ENCODE results near the gene SNRNP27.
"Not testable (repeated sequence)": the region's sequence is repeated elsewhere in the genome, so short reads cannot be mapped to it uniquely, and the experiment has no call there.

Gene SNRNP27, protein sequence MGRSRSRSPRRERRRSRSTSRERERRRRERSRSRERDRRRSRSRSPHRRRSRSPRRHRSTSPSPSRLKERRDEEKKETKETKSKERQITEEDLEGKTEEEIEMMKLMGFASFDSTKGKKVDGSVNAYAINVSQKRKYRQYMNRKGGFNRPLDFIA

GRCh38 chr2:69893684-69894551, at the start of gene SNRNP27:
Gene SNRNP27, plus strand, starts transcription at chr2:69893956. Its CDS starts 29 bp downstream, at chr2:69893985.
- peak in 57 of 58 donors; percentile 16 to 90 (median 67) for DNase-seq

DNA sequence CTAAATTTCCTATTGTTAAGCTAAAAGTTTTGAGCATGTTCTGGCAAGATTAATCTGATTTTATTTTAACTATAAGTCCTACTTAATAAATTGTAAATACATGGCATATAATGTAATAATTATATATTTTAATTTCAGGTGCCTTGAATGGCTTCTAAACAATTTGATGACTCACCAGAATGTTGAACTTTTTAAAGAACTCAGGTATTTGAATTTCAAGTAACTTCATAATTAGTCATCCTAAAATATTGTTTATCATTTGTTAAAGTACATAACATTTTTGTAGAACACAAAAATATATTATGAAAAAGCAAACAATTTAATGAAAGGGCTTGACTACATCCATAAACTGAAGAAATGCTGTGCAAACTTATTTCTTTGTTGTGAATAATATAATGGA, 49.8 kb upstream of the SNRNP27 start:
- DNase-seq: no peak

DNA sequence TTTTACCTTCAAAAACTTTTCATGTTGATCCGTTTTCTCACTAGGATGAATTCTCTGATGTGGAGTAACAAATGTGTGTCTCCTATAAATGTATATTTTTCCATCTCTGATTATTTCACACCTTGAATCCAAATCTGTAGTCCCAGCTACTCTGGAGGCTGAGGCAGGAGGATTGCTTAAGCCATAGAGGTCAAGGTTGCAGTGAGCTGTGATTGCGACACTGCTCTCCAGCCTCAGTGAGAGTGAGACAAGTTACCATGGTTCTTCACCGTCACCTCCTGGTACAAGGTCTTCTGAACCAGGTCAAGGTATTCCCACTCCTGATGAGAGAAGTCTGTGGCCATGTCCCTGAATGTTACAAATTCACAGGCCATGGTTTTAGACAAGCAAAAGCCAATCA, 49.2 kb upstream of the SNRNP27 start:
- DNase-seq: no peak

GRCh38 chr2:69846182-69847067, 47.3 kb upstream of the SNRNP27 start:
- no peak for DNase-seq

DNA sequence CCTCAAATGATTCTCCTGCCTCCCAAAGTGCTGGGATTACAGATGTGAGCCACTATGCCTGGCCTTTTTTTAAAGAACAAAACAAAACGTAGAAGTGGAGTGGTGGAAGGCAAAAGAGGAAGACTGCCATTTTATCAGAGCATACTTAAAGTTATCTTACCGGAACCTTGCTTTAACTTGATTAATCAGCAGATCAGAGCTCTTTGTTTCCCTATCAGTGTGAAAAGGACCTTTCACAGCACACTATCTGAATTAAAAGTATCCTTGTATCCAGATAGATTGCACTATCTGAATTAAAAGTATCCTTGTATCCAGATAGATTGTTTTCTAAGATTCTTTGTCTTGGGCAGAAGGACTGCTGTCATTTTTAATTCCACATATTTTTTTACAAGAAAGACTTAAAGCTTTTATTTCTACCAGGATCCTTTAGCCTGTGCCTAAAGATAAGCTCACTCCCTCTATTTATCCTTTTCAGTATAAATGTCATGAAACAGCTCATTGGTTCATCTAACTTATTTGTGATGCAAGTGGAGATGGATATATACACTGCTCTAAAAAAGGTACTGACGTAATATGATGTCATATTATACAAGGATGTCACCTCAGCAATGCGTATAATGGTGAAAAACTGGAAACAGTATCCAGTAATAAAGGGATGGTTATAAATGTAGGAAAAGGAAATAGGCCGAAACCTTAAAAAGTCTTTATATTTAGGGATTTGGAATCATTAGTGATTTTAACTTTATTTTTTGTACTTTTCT, 46.5 kb upstream of the SNRNP27 start:
- DNase-seq: no peak

DNA sequence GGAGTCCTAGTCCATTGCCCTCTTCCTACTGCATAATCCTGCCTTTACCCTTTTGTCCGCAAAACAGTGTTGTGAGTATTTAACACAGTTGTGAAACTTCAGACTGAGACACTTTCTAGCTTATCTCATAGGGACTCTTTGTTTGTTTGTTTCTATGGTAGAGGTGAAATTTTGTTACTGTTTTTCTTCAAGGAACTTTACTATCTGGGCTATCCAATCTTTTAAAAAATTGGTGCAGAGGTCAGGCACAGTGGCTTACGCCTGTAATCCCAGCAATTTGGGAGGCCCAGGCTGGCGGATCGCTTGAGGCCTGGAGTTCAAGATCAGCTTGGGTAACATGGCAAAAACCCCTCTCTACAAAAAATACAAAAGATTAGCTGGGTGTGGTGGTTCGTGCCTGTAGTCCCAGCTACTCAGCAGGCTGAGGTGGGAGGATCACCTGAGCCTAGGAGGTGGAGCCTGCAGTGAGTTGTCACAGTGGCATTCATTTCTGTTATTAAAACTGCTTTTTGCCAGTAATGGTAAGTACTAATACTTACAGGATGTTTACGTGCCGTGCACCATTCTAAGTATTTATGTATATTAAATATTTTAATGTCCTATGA, 45.5 kb upstream of the SNRNP27 start:
- DNase-seq: no peak

DNA sequence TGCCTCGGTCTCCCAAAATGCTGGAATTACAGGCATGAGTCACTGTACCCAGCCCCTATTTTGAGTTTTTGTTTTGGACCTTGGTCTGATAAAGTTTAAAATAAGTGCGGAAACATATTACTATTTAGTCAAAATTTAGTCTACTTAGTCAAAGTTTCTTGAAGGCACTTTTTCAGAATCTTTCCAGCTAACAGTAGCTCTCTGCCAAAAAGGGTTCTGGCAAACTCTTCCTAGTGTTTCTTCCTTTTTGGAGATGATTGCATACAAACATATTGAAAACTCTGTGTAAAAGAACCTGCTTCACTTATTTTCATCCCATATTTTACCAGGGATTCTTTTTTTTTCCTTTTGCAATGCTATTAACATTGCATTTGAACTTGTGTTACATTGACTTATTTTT, 35.5 kb upstream of the SNRNP27 start:
- no peak for DNase-seq

GRCh38 chr2:69863298-69863697, 30.5 kb upstream of the SNRNP27 start:
- no peak for DNase-seq

DNA sequence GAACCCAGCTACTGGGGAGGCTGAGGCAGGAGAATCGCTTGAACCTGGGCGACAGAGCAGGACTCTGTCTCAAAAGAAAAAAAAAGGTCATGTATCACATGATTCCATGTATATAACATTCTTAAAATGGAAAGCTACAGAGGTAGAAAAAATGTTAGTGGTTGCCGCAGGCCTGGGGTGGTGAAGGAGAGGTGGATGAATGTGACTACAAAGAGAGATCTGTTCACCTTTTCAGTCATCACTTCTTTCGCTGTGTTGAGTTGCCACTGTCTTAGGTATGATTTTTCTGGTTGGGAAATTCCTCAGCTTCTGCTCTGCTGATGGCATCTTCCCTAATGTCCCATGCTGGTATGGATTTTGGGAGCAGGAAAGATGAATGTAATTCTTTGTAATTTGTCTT, 5.3 kb upstream of the SNRNP27 start:
- no peak for DNase-seq

GRCh38 chr2:69889302-69889701, 4.5 kb upstream of the SNRNP27 start:
- no peak for DNase-seq

DNA sequence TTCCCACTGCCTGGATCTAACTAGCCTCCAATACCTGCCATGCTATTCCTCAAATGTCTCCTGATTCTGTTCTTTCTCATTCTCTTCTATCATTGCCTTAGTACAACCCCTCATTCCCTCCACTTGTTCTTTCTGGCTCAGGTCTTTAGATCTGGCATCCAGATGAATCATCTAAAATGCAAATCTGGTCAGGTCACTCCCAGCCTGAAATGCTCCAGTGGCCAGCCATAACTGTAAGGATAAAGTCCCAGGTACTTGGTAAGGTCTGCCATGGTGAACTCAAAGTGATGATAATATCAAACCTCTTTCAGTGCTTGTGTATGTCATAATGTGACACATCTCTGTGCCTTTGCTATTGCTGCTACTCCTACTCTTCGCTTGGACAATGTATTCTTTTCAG, 2.9 kb upstream of the SNRNP27 start:
- no peak for DNase-seq

- DNase-seq: not testable (repeated sequence)
Observed at GRCh38 chr2:69892838-69893424, 825 bp upstream of the SNRNP27 start.

- not testable (repeated sequence) for DNase-seq
Observed at GRCh38 chr2:69894737-69895136, 981 bp downstream of the SNRNP27 start.

- peak in 17 of 58 donors; percentile 2 to 67 (median 12) for DNase-seq
Observed at GRCh38 chr2:69902213-69902922, 8.6 kb downstream of the SNRNP27 start.

- DNase-seq: no peak
Observed at GRCh38 chr2:69907216-69907615, 13.5 kb downstream of the SNRNP27 start.

DNA sequence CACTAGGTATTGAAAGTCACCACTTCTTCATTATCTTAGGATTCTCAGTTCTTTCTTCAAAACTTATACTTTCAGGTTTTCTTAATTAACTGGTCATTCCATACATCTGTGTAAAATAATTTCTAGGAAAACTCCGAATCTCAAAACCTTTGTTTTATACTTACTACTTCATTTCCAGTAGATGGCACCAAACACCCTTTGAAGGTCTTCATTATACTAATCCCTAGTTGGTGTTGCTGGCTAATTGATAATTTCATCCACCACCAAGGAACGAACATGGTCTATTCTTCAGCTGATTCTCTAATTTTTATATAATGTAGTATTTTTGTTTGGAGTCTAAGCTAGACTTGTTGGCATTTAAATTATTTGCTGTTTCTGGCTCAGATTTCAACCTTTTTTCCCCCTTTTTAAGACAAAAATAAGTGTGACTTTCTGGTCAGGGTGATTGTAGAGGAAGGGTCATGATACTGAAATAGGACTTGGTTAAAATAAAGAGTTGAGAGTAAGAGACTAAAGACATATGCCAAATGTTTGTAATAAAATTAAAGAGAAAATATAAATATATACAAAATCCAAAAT, 18.3 kb downstream of the SNRNP27 start:
- DNase-seq: peak in 3 of 58 donors; percentile 5 to 67 (median 34)

DNA sequence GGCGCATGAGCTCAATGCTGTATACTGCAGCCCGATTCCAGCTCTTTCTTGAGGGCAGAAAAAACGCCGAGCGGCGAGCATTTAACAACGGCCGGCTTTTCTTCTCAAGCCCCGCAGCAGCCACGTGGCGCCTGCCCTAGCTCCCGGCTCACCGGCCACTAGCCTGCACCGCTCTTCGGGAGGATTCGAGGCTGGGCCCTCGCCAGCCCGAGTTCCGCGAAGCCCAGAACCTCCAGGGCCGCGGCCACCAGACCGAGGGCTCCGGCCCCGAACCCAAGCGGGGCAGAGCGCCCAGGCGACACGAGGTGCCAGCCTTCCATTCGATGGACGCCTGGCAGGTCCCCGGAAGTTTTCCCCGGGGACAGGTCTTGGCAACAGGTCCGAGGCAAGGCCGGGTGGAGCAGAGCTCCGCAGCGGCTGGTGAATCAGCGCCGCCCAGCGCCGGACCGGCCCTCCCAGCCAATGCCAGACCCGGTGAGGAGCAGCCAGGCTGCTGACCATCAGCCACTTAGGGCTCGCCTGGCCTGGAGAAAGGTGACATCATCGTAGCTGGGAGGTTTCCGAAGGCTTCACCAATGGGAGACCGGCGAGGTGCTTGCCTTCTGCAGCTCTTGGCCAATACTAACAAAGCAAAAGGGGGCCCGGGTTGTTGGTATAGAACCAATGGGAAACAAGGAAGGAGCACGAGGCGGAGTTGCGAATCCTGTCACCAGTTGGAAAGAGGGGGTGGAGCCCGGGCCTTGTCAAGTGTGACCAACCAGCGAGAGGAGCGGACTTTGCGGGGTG, 20.6 kb downstream of the SNRNP27 start:
- peak; percentile 91 to 100 (median 100) for DNase-seq
